B cell (primary cell): ENCODE data around the gene NCBP3. TPM values are rescaled to one million over a fixed set of nuclear protein-coding genes. Genes with fewer than 3 reads are reported as not detected.

ENCODE experiments used
- ATAC-seq: fragments of 200-7000 bp; cut with Tn5 transposase; one replicate; pipeline ENCODE4 v1.10.0; 2021; ENCODE audit warnings: low read depth, mild to moderate bottlenecking, moderate number of reproducible peaks, moderate library complexity
- CTCF ChIA-PET: fragments of 350-600 bp; sonication (Branson Sonifier 250); formaldehyde crosslinking; loops from one replicate; lab custom pipeline; 2021; ENCODE audit warnings: antibody characterized with exemption, inconsistent platforms; lab: Charles Lee
- POLR2A ChIA-PET: fragments of 350-600 bp; sonication (Branson Sonifier 250); formaldehyde crosslinking; loops from one replicate; lab custom pipeline; 2021; ENCODE audit warnings: antibody characterized with exemption; lab: Charles Lee
- DNase-seq: peaks from one replicate; pipeline ENCODE4 v3.0.0; 2013
- H2AFZ ChIP-seq: 2 replicates; pipeline ENCODE4 v1.6.1; 2012; ENCODE audit warnings: mild to moderate bottlenecking, low read depth, low read length; ENCODE audit not compliant: insufficient read depth, poor library complexity, severe bottlenecking
- H3K27ac ChIP-seq, 2 donors: 1 replicate in 1 of 2; 2 replicates in 1 of 2; pipeline ENCODE4 v1.5.1; 2012 to 2013; ENCODE audit warnings: low read length in 2 of 2, mild to moderate bottlenecking in 2 of 2, moderate library complexity in 1 of 2
- H3K27me3 ChIP-seq, 4 experiments: fragments of 200-600 bp in 1 of 4; sonication (generic) in 1 of 4; replicated peaks in 1 of 4; 1 replicate in 2 of 4; 2 replicates in 2 of 4; pipeline versions ENCODE4 v1.6.1 to v1.7.0; 2013 to 2016; ENCODE audit warnings: low read length in 3 of 4, mild to moderate bottlenecking in 2 of 4, mixed read lengths in 1 of 4, moderate library complexity in 1 of 4; ENCODE audit not compliant: insufficient read depth in 4 of 4, control insufficient read depth in 3 of 4; ENCODE audit errors: control extremely low read depth in 1 of 4
- H3K36me3 ChIP-seq, 2 experiments: replicated peaks in 1 of 2; 1 replicate in 1 of 2; 2 replicates in 1 of 2; pipeline versions ENCODE4 v1.6.1 to v1.7.1; 2013; ENCODE audit warnings: low read length in 1 of 2; ENCODE audit not compliant: insufficient read depth in 2 of 2, control insufficient read depth in 1 of 2; ENCODE audit errors: control extremely low read depth in 1 of 2, extremely low read depth in 1 of 2
- H3K4me1 ChIP-seq, 2 donors: fragments of 200-600 bp in 1 of 2; sonication (generic) in 1 of 2; 1 replicate in 1 of 2; 2 replicates in 1 of 2; pipeline versions ENCODE4 v1.5.1 to v1.6.1; 2013 to 2017; ENCODE audit warnings: low read length in 2 of 2; ENCODE audit not compliant: control insufficient read depth in 2 of 2, insufficient read depth in 2 of 2
- H3K4me2 ChIP-seq: replicated peaks from 2 replicates; pipeline ENCODE3; 2012; ENCODE audit warnings: mild to moderate bottlenecking, low read depth, low read length; ENCODE audit not compliant: poor library complexity, severe bottlenecking
- H3K4me3 ChIP-seq, 5 experiments: fragments of 200-600 bp in 1 of 5; sonication (generic) in 1 of 5; 1 replicate in 3 of 5; 2 replicates in 2 of 5; pipeline versions ENCODE4 v1.5.1 to v1.7.0; 2011 to 2016; ENCODE audit warnings: low read length in 4 of 5, mild to moderate bottlenecking in 4 of 5, low read depth in 2 of 5, control low read depth in 1 of 5, moderate library complexity in 1 of 5; ENCODE audit not compliant: insufficient read depth in 1 of 5; ENCODE audit errors: control extremely low read depth in 1 of 5, extremely low read depth in 1 of 5
- H3K79me2 ChIP-seq: fragments of 200-600 bp; sonication (generic); one replicate; pipeline ENCODE4 v1.6.0; 2016; ENCODE audit warnings: low read length; ENCODE audit not compliant: control insufficient read depth, insufficient read depth
- H3K9ac ChIP-seq: fragments of 200-600 bp; sonication (generic); 2 replicates; pipeline ENCODE4 v1.6.1; 2017; ENCODE audit warnings: mild to moderate bottlenecking, low read length, moderate library complexity
- H3K9me3 ChIP-seq, 3 donors: one replicate each; pipeline versions ENCODE4 v1.6.1 to v1.7.1; 2013; ENCODE audit warnings: low read length in 2 of 3; ENCODE audit not compliant: control insufficient read depth in 2 of 3, insufficient read depth in 1 of 3; ENCODE audit errors: control extremely low read depth in 1 of 3
- H4K20me1 ChIP-seq: 2 replicates; pipeline ENCODE4 v1.6.0; 2012; ENCODE audit warnings: mild to moderate bottlenecking, low read length; ENCODE audit not compliant: insufficient read depth, control insufficient read depth, poor library complexity, severe bottlenecking
- H3K27ac Mint-ChIP-seq: one replicate; pipeline ENCODE4 v1.8.0; 2021; ENCODE audit warnings: mixed read lengths
- H3K27me3 Mint-ChIP-seq: one replicate; pipeline ENCODE4 v1.8.0; 2021; ENCODE audit warnings: mixed read lengths
- H3K4me1 Mint-ChIP-seq: one replicate; pipeline ENCODE4 v1.8.0; 2021; ENCODE audit warnings: mixed read lengths
- H3K4me3 Mint-ChIP-seq: one replicate; pipeline ENCODE4 v1.8.0; 2021; ENCODE audit warnings: mixed read lengths
- H3K9me3 Mint-ChIP-seq: one replicate; pipeline ENCODE4 v1.8.0; 2022; ENCODE audit warnings: mixed read lengths; ENCODE audit not compliant: insufficient read depth
- CTCF ChIP-seq: fragments of 200-600 bp; IDR thresholded peaks from one replicate; pipeline ENCODE4 v1.8.0; 2022; ENCODE audit warnings: antibody characterized with exemption, mild to moderate bottlenecking
- EZH2 ChIP-seq: IDR thresholded peaks from 2 replicates; pipeline ENCODE4 v1.6.1; 2012; ENCODE audit warnings: borderline replicate concordance, low read depth, mild to moderate bottlenecking, moderate library complexity, low read length; ENCODE audit not compliant: insufficient read depth, poor library complexity, severe bottlenecking
- WGBS: methylation state at CpG from one replicate; pipeline ENCODE4 v1.1.5; 2013; ENCODE audit warnings: missing lambda C conversion rate; ENCODE audit not compliant: insufficient coverage; 5-methylcytosine and 5-hydroxymethylcytosine counted together
- intact Hi-C: fragments of 100-400 bp; cut with micrococcal nuclease; formaldehyde crosslinking; loops from one replicate; pipeline ENCODE4 v1.10.0; 2022
- polyA plus RNA-seq: library from polyadenylated mRNA; depleted of rRNA; stranded (reverse); fragments of >200 nt; gene quantifications from 2 replicates; pipeline ENCODE4 v1.2.3, GENCODE V29; 2012
- total RNA-seq, 2 donors: library from RNA; stranded (reverse); fragments of 120-200 nt in 1 of 2; gene quantifications; 1 replicate in 1 of 2; 2 replicates in 1 of 2; pipeline versions ENCODE4 v1.2.3 to v1.2.4, GENCODE V29; 2013 to 2022

Gene NCBP3
- total and polyA plus RNA-seq, 2 donors (not counting 1 experiment from before 2014, with no cell fraction given), result 11.1 to 71.7 TPM

- no peaks in the 10 kb centered on the region for H3K27me3 Mint-ChIP-seq
- H3K9me3 ChIP-seq, result no peaks in the 10 kb centered on the region
- no peak overlapping the region for H3K4me3 Mint-ChIP-seq
- TF ChIP-seq CTCF, result no peak
- no peak for TF ChIP-seq EZH2
- intact Hi-C loops, result no loop called here
- no peak overlapping the region for H2AFZ ChIP-seq
- H3K27ac ChIP-seq, result no peak overlapping the region
- ChIA-PET POLR2A (no interaction called here), CTCF (interaction anchor here (2.6 to 3.2 kb wide), 2 partner anchors 8 to 11 kb away, joined by 14 to 18 read pairs; partner anchors contain the start of gene NCBP3)
- no peak for ATAC-seq
- no peaks in the 10 kb centered on the region for H3K4me1 ChIP-seq
- no peak for DNase-seq
- H4K20me1 ChIP-seq, result peaks cover 6% of the 10 kb centered on the region
- H3K36me3 ChIP-seq, result peaks cover 0 to 41% of the 10 kb centered on the region in 2 experiments
- no peaks in the 10 kb centered on the region for H3K27me3 ChIP-seq
- H3K79me2 ChIP-seq, result peaks cover 49% of the 10 kb centered on the region
- no peak overlapping the region for H3K9ac ChIP-seq
- no peak overlapping the region for H3K27ac Mint-ChIP-seq
- no peak overlapping the region for H3K4me2 ChIP-seq
- H3K4me1 Mint-ChIP-seq, result peaks cover 2% of the 10 kb centered on the region
- WGBS, result 96% methylated on average over 7 of the region's 14 CpGs
- no peaks in the 10 kb centered on the region for H3K9me3 Mint-ChIP-seq
- no peak overlapping the region for H3K4me3 ChIP-seq
Observed at GRCh38 chr17:3835410-3836229, 10.4 kb downstream of the NCBP3 start.

- Histone ChIP-seq H3K36me3 (peaks cover 0 to 33% of the 10 kb centered on the region in 2 experiments), H4K20me1 (peaks cover 6% of the 10 kb centered on the region), H3K4me2 (no peak overlapping the region), H2AFZ (no peak overlapping the region), H3K4me3 (no peak overlapping the region), H3K27ac (no peak overlapping the region), H3K27me3 (no peaks in the 10 kb centered on the region), H3K79me2 (peaks cover 52% of the 10 kb centered on the region), H3K9me3 (no peaks in the 10 kb centered on the region), H3K4me1 (no peaks in the 10 kb centered on the region), H3K9ac (no peak overlapping the region)
- DNase-seq (no peak), ATAC-seq (no peak)
- H3K9me3 Mint-ChIP-seq, result no peaks in the 10 kb centered on the region
- intact Hi-C loops, result no loop called here
- peaks cover 2% of the 10 kb centered on the region for H3K4me1 Mint-ChIP-seq
- ChIA-PET CTCF (interaction anchor here (1.1 kb wide), 2 partner anchors 97 to 99 kb away, joined by 4 read pairs; no protein-coding TSS in a partner anchor), POLR2A (no interaction called here)
- no peak overlapping the region for H3K27ac Mint-ChIP-seq
- no CpG with 5 or more reads among the region's 4 CpGs for WGBS
- TF ChIP-seq EZH2 (no peak), CTCF (no peak)
- H3K27me3 Mint-ChIP-seq, result no peaks in the 10 kb centered on the region
- H3K4me3 Mint-ChIP-seq, result no peak overlapping the region
Observed at GRCh38 chr17:3834811-3835210, 11.2 kb downstream of the NCBP3 start.
